A549 (cell line): ENCODE measurements around the gene XIRP1. TPM values are rescaled to one million over a fixed set of nuclear protein-coding genes. Genes with fewer than 3 reads are reported as not detected.

Source experiments
- ATAC-seq, 2 experiments: fragments of 200-7000 bp in 1 of 2; fragments of >200 bp in 1 of 2; cut with Nextera tagmentation in 1 of 2; cut with Tn5 transposase in 1 of 2; 3 replicates each; pipeline versions ENCODE4 v1.8.0 to v1.9.1; 2018 to 2020; ENCODE audit warnings: mild to moderate bottlenecking in 1 of 2, moderate library complexity in 1 of 2
- CTCF ChIA-PET: fragments of 300-600 bp; sonication (Branson Sonifier 250); formaldehyde crosslinking; extraction: SDS; loops from one replicate; lab custom pipeline; 2021; ENCODE audit warnings: antibody characterized with exemption, inconsistent platforms; lab: Yijun Ruan, JAX
- POLR2A ChIA-PET: fragments of 350-600 bp; formaldehyde crosslinking; extraction: SDS; loops from one replicate; lab custom pipeline; 2021; ENCODE audit warnings: antibody characterized with exemption, inconsistent platforms; lab: Yijun Ruan, JAX
- DNase-seq, 2 experiments: peaks; one replicate each; pipeline versions ENCODE4 v3.0.0 to v3.0.0-alpha.2; 2011 to 2016; ENCODE audit warnings: low read depth in 1 of 2, low spot score in 1 of 2
- FAIRE-seq: peaks from 2 replicates; lab custom pipeline; 2011; peaks lifted over from hg19 to GRCh38; lab: Jason Lieb, UNC
- H3K27ac ChIP-seq, 2 experiments: fragments of >200 bp; sonication (Bioruptor Twin); formaldehyde crosslinking; 3 replicates each; pipeline ENCODE4 v1.5.1; 2016 to 2017
- H3K4me1 ChIP-seq: fragments of >200 bp; sonication (Bioruptor Twin); formaldehyde crosslinking; 3 replicates; pipeline ENCODE4 v1.6.1; 2016
- H3K4me2 ChIP-seq: fragments of >200 bp; sonication (Bioruptor Twin); formaldehyde crosslinking; 3 replicates; pipeline ENCODE4 v1.6.1; 2016
- H3K4me3 ChIP-seq: fragments of >200 bp; sonication (Bioruptor Twin); formaldehyde crosslinking; 3 replicates; pipeline ENCODE4 v1.5.1; 2016
- H3K9me3 ChIP-seq: fragments of >200 bp; sonication (Bioruptor Twin); formaldehyde crosslinking; 3 replicates; pipeline ENCODE4 v1.6.1; 2016
- BHLHE40 ChIP-seq: IDR thresholded peaks from 2 replicates; pipeline ENCODE4 v1.6.1; 2012; ENCODE audit warnings: low read depth, low read length, inconsistent platforms
- CHD4 ChIP-seq: fragments of 200-600 bp; sonication (generic); IDR thresholded peaks from 2 replicates; pipeline ENCODE4 v1.6.1; 2016; ENCODE audit warnings: antibody characterized with exemption, mild to moderate bottlenecking, borderline replicate concordance
- EHMT2 ChIP-seq: fragments of 200-600 bp; sonication (generic); IDR thresholded peaks from 2 replicates; pipeline ENCODE4 v1.6.1; 2016; ENCODE audit warnings: antibody characterized with exemption, low read depth, mild to moderate bottlenecking, moderate library complexity
- EP300 ChIP-seq, 2 experiments: fragments of >200 bp; sonication (Bioruptor Twin); formaldehyde crosslinking; IDR thresholded peaks; 2 replicates in 1 of 2; 3 replicates in 1 of 2; pipeline ENCODE4 v1.6.1; 2016 to 2017
- FOSL2 ChIP-seq, 2 experiments: fragments of 450-650 bp in 1 of 2; fragments of >200 bp in 1 of 2; sonication (Bioruptor Twin) in 1 of 2; formaldehyde crosslinking; IDR thresholded peaks; 2 replicates each; pipeline versions ENCODE4 v1.5.0 to v1.6.1; 2016 to 2020; ENCODE audit warnings: mild to moderate bottlenecking in 1 of 2, moderate library complexity in 1 of 2
- GATA3 ChIP-seq: IDR thresholded peaks from 2 replicates; pipeline ENCODE4 v1.6.1; 2012; ENCODE audit warnings: borderline replicate concordance
- HDAC2 ChIP-seq: fragments of 200-600 bp; sonication (generic); IDR thresholded peaks from 2 replicates; pipeline ENCODE4 v1.6.1; 2016
- HEYL ChIP-seq: fragments of 250-450 bp; sonication (Bioruptor Pico); IDR thresholded peaks from 2 replicates; pipeline ENCODE4 v1.8.0; 2021; ENCODE audit warnings: mild to moderate bottlenecking, moderate library complexity
- HOXA7 ChIP-seq: fragments of 250-450 bp; sonication (Bioruptor Pico); IDR thresholded peaks from 2 replicates; pipeline ENCODE4 v1.5.0; 2020; ENCODE audit warnings: mild to moderate bottlenecking, moderate library complexity
- HOXB13 ChIP-seq: fragments of 250-450 bp; sonication (Bioruptor Pico); IDR thresholded peaks from 2 replicates; pipeline ENCODE4 v1.5.0; 2020; ENCODE audit warnings: low read depth, mild to moderate bottlenecking, moderate library complexity
- JUN ChIP-seq, 2 experiments: fragments of >200 bp; sonication (Bioruptor Twin); formaldehyde crosslinking; IDR thresholded peaks; 2 replicates in 1 of 2; 3 replicates in 1 of 2; pipeline ENCODE4 v1.6.1; 2016 to 2017
- KDM1A ChIP-seq: fragments of 200-600 bp; sonication (generic); IDR thresholded peaks from 2 replicates; pipeline ENCODE4 v1.6.1; 2016; ENCODE audit warnings: low read depth, mild to moderate bottlenecking
- KDM5A ChIP-seq: fragments of 200-600 bp; sonication (generic); IDR thresholded peaks from 2 replicates; pipeline ENCODE4 v1.6.1; 2016; ENCODE audit warnings: antibody characterized with exemption, mild to moderate bottlenecking
- MAFK ChIP-seq: fragments of 450-650 bp; IDR thresholded peaks from 2 replicates; pipeline ENCODE4 v1.6.1; 2014; ENCODE audit not compliant: partially characterized antibody
- MYC ChIP-seq: IDR thresholded peaks from 2 replicates; pipeline ENCODE4 v1.6.1; 2012; ENCODE audit warnings: mild to moderate bottlenecking, inconsistent platforms, low read length, improper control_type of control experiment, borderline replicate concordance
- NFE2L2 ChIP-seq: fragments of 150-350 bp; conservative IDR thresholded peaks from 2 replicates; pipeline ENCODE4 v1.6.1; 2014; ENCODE audit warnings: low read length
- NR3C1 ChIP-seq: fragments of >200 bp; sonication (Bioruptor Twin); formaldehyde crosslinking; IDR thresholded peaks from 3 replicates; pipeline ENCODE4 v1.6.1; 2017
- PHF8 ChIP-seq: fragments of 200-600 bp; sonication (generic); IDR thresholded peaks from 2 replicates; pipeline ENCODE4 v1.6.1; 2016; ENCODE audit warnings: low read depth, mild to moderate bottlenecking, antibody characterized with exemption, moderate library complexity, borderline replicate concordance
- POLR2AphosphoS2 ChIP-seq: conservative IDR thresholded peaks from 2 replicates; pipeline ENCODE4 v1.6.1; 2012; ENCODE audit warnings: low read length, improper control_type of control experiment, inconsistent platforms
- RAD21 ChIP-seq, 2 experiments: fragments of >200 bp in 1 of 2; sonication (Bioruptor Twin) in 1 of 2; formaldehyde crosslinking in 1 of 2; IDR thresholded peaks in 1 of 2; conservative IDR thresholded peaks in 1 of 2; 2 replicates in 1 of 2; 3 replicates in 1 of 2; pipeline ENCODE4 v1.6.1; 2012 to 2018; ENCODE audit warnings: inconsistent platforms in 1 of 2
- RARB ChIP-seq: fragments of 250-450 bp; sonication (Bioruptor Pico); IDR thresholded peaks from 2 replicates; pipeline ENCODE4 v1.8.0; 2021; ENCODE audit warnings: mild to moderate bottlenecking, moderate library complexity
- RCOR1 ChIP-seq: fragments of 150-350 bp; IDR thresholded peaks from 2 replicates; pipeline ENCODE4 v1.6.1; 2014; ENCODE audit warnings: antibody characterized with exemption, low read length, low read depth
- RFX5 ChIP-seq: fragments of 450-650 bp; IDR thresholded peaks from 2 replicates; pipeline ENCODE4 v1.7.1; 2014; ENCODE audit warnings: antibody characterized with exemption, mild to moderate bottlenecking, moderate library complexity
- SMC3 ChIP-seq: fragments of >200 bp; sonication (Bioruptor Twin); formaldehyde crosslinking; IDR thresholded peaks from 3 replicates; pipeline ENCODE4 v1.6.1; 2018; ENCODE audit warnings: inconsistent platforms
- WGBS: methylation state at CpG from one replicate; pipeline ENCODE4 v1.1.6; 2017; ENCODE audit errors: missing lambda C conversion rate; 5-methylcytosine and 5-hydroxymethylcytosine counted together
- polyA plus RNA-seq, 4 experiments: library from polyadenylated mRNA; depleted of rRNA in 3 of 4; stranded (reverse); fragments of >200 nt; fragmentation: RNase III in 1 of 4; extraction: RNeasy Plus Mini Kit Qiagen cat#74134 plus additional on column Dnase treatment in 1 of 4; gene quantifications; 2 replicates in 3 of 4; 3 replicates in 1 of 4; pipeline ENCODE4 v1.2.3, GENCODE V29; 2011 to 2017
- TF ChIP-seq, protein P1 (sequence below): fragments of 250-450 bp; sonication (Bioruptor Pico); IDR thresholded peaks from 2 replicates; pipeline ENCODE4 v1.5.0; 2021; ENCODE audit warnings: mild to moderate bottlenecking, moderate library complexity, borderline replicate concordance
- TF ChIP-seq, protein P2 (sequence below): fragments of 200-600 bp; sonication (generic); IDR thresholded peaks from 2 replicates; pipeline ENCODE4 v1.6.1; 2016; ENCODE audit warnings: antibody characterized with exemption, mild to moderate bottlenecking, moderate library complexity
- TF ChIP-seq, protein P3 (sequence below): fragments of >200 bp; sonication (Bioruptor Twin); formaldehyde crosslinking; IDR thresholded peaks from 2 replicates; pipeline ENCODE4 v1.6.1; 2016
- TF ChIP-seq, protein P4 (sequence below): IDR thresholded peaks from 2 replicates; pipeline ENCODE4 v1.6.1; 2012; ENCODE audit warnings: low read depth, borderline replicate concordance
- TF ChIP-seq, protein P5 (sequence below): fragments of >200 bp; sonication (Bioruptor Twin); formaldehyde crosslinking; IDR thresholded peaks from 3 replicates; pipeline ENCODE4 v1.5.1; 2016

XIRP1 gene
- polyA plus RNA-seq, 2 of the 4 experiments (the other 2 are of a cell fraction), result not detected

DNA sequence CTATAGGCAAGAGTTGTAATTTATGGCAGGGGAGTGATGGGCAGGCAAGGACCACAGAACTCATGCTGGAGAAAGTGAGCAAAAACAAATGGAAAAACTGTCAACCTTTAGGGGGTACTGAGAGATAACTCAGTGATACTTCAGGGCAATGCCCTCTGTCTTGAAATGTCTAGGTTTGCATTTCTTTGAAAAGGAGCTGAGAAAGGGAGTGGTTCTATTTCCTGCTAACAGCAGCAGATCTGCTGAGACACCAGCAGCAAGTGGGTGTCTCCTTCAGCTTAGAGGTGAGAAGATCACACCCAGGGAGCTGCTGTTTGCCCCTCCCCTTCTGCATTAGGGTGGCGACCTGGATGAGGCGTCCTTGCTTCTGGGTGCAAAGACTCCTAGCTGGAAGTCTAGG lies 42.3 kb upstream of the XIRP1 start:
- H3K4me3 ChIP-seq, result no peak overlapping the region
- ChIA-PET POLR2A (no interaction called here), CTCF (interaction anchor here (0.9 to 2.0 kb wide), 3 partner anchors 53 to 108 kb away, joined by 3 to 6 read pairs (median 4); no protein-coding TSS in a partner anchor)
- DNase-seq (no peak), FAIRE-seq (no peak), ATAC-seq (no peak)
- 0% methylated on average over 2 of the region's 2 CpGs for WGBS
- no peak overlapping the region for H3K4me2 ChIP-seq
- peaks cover 5% of the 10 kb centered on the region; the same call in 1 of the 3 replicates for H3K9me3 ChIP-seq
- no peak overlapping the region for H3K27ac ChIP-seq
- no peaks in the 10 kb centered on the region for H3K4me1 ChIP-seq
- no peak for TF ChIP-seq KDM5A
- TF ChIP-seq MYC, result no peak
- TF ChIP-seq, protein P1, sequence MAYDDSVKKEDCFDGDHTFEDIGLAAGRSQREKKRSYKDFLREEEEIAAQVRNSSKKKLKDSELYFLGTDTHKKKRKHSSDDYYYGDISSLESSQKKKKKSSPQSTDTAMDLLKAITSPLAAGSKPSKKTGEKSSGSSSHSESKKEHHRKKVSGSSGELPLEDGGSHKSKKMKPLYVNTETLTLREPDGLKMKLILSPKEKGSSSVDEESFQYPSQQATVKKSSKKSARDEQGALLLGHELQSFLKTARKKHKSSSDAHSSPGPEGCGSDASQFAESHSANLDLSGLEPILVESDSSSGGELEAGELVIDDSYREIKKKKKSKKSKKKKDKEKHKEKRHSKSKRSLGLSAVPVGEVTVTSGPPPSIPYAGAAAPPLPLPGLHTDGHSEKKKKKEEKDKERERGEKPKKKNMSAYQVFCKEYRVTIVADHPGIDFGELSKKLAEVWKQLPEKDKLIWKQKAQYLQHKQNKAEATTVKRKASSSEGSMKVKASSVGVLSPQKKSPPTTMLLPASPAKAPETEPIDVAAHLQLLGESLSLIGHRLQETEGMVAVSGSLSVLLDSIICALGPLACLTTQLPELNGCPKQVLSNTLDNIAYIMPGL, result no peak
- TF ChIP-seq RAD21 (conservative IDR thresholded peaks at IDR 0.05 in 1 of 2, IDR thresholded peaks at IDR 0.05 in 1 of 2), result no peak
- no peak for TF ChIP-seq FOSL2 (IDR thresholded peaks at IDR 0.05)
- TF ChIP-seq FOSL2 (CRISPR knock-in tag; IDR thresholded peaks at IDR 0.05), result no peak
- TF ChIP-seq HDAC2, result no peak
- TF ChIP-seq EP300 (IDR thresholded peaks at IDR 0.05), result no peak
- no peak for TF ChIP-seq POLR2AphosphoS2
- no peak for TF ChIP-seq RARB
- no peak for TF ChIP-seq HOXA7 (CRISPR knock-in tag)
- TF ChIP-seq JUN (IDR thresholded peaks at IDR 0.05), result no peak
- no peak for TF ChIP-seq SMC3
- TF ChIP-seq NFE2L2, result no peak
- no peak for TF ChIP-seq RCOR1
- TF ChIP-seq, protein P2, sequence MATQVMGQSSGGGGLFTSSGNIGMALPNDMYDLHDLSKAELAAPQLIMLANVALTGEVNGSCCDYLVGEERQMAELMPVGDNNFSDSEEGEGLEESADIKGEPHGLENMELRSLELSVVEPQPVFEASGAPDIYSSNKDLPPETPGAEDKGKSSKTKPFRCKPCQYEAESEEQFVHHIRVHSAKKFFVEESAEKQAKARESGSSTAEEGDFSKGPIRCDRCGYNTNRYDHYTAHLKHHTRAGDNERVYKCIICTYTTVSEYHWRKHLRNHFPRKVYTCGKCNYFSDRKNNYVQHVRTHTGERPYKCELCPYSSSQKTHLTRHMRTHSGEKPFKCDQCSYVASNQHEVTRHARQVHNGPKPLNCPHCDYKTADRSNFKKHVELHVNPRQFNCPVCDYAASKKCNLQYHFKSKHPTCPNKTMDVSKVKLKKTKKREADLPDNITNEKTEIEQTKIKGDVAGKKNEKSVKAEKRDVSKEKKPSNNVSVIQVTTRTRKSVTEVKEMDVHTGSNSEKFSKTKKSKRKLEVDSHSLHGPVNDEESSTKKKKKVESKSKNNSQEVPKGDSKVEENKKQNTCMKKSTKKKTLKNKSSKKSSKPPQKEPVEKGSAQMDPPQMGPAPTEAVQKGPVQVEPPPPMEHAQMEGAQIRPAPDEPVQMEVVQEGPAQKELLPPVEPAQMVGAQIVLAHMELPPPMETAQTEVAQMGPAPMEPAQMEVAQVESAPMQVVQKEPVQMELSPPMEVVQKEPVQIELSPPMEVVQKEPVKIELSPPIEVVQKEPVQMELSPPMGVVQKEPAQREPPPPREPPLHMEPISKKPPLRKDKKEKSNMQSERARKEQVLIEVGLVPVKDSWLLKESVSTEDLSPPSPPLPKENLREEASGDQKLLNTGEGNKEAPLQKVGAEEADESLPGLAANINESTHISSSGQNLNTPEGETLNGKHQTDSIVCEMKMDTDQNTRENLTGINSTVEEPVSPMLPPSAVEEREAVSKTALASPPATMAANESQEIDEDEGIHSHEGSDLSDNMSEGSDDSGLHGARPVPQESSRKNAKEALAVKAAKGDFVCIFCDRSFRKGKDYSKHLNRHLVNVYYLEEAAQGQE, result no peak
- TF ChIP-seq NR3C1, result no peak
- no peak for TF ChIP-seq RFX5
- TF ChIP-seq EHMT2, result no peak
- no peak for TF ChIP-seq KDM1A

DNA sequence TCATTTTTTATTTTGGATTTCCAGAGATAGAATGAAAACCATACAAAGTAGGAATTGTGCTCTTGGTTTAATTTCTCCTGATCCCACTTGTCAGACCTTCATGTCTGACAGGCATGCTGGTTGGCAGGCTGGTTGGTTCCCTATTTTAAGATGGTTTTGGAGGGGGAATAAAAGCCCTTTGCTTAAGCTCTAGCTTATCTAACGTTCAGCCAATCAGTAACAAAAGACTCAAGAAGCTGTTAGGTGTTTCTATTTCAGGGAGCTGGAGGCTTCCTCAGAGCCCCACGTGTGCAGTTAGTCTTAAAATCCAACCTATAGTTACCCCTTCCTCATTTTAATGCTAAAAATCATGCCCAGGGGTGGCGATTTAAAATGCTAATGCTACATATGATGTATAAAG lies 40.5 kb upstream of the XIRP1 start:
- DNase-seq, result no peak
- POLR2A ChIA-PET, result no interaction called here
- no peak for ATAC-seq
- no peak overlapping the region for H3K4me2 ChIP-seq
- WGBS, result 1% methylated on average over 3 of the region's 3 CpGs
- no peak for FAIRE-seq
- H3K27ac ChIP-seq, result no peak overlapping the region
- no peak for TF ChIP-seq PHF8
- TF ChIP-seq, protein P3, sequence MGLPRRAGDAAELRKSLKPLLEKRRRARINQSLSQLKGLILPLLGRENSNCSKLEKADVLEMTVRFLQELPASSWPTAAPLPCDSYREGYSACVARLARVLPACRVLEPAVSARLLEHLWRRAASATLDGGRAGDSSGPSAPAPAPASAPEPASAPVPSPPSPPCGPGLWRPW, result no peak
- no peak for TF ChIP-seq MAFK
- TF ChIP-seq, protein P4, sequence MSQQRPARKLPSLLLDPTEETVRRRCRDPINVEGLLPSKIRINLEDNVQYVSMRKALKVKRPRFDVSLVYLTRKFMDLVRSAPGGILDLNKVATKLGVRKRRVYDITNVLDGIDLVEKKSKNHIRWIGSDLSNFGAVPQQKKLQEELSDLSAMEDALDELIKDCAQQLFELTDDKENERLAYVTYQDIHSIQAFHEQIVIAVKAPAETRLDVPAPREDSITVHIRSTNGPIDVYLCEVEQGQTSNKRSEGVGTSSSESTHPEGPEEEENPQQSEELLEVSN, result no peak
- TF ChIP-seq, protein P5, sequence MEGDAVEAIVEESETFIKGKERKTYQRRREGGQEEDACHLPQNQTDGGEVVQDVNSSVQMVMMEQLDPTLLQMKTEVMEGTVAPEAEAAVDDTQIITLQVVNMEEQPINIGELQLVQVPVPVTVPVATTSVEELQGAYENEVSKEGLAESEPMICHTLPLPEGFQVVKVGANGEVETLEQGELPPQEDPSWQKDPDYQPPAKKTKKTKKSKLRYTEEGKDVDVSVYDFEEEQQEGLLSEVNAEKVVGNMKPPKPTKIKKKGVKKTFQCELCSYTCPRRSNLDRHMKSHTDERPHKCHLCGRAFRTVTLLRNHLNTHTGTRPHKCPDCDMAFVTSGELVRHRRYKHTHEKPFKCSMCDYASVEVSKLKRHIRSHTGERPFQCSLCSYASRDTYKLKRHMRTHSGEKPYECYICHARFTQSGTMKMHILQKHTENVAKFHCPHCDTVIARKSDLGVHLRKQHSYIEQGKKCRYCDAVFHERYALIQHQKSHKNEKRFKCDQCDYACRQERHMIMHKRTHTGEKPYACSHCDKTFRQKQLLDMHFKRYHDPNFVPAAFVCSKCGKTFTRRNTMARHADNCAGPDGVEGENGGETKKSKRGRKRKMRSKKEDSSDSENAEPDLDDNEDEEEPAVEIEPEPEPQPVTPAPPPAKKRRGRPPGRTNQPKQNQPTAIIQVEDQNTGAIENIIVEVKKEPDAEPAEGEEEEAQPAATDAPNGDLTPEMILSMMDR, result no peak
- TF ChIP-seq, protein P1, result no peak
- TF ChIP-seq GATA3, result no peak
- TF ChIP-seq NFE2L2, result no peak
- TF ChIP-seq HOXB13 (CRISPR knock-in tag), result no peak
- TF ChIP-seq HEYL (CRISPR knock-in tag), result no peak
- TF ChIP-seq CHD4, result no peak
- no peak for TF ChIP-seq BHLHE40
- CTCF ChIA-PET, result interaction anchor here (1.7 to 2.0 kb wide), 2 partner anchors 55 to 106 kb away, joined by 6 read pairs; no protein-coding TSS in a partner anchor
- no peaks in the 10 kb centered on the region for H3K4me1 ChIP-seq
- H3K9me3 ChIP-seq, result peaks cover 5% of the 10 kb centered on the region; the same call in 1 of the 3 replicates
- H3K4me3 ChIP-seq, result no peak overlapping the region
